ENCODE measurements around the gene SNCG.
A peak's percentile ranks its signal among the peaks of the same experiment; 100 is the strongest.
"Not testable (repeated sequence)": the region's sequence is repeated elsewhere in the genome, so short reads cannot be mapped to it uniquely, and the experiment has no call there.

The SNCG gene

DNA sequence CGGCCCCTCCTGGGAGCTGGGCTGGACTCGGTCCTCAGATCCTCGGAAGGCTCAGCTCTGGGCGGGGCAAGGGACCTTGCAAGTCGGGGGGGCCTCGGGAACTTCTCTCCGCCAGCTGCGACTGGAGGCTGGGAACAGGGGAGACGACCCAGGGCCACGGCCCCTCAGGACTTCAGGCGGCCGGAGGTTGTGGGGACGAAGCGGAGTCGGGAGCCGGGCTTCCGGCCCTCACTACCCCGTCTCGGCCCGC, 12.5 kb downstream of the SNCG start:
- TF ChIP-seq, protein P1, sequence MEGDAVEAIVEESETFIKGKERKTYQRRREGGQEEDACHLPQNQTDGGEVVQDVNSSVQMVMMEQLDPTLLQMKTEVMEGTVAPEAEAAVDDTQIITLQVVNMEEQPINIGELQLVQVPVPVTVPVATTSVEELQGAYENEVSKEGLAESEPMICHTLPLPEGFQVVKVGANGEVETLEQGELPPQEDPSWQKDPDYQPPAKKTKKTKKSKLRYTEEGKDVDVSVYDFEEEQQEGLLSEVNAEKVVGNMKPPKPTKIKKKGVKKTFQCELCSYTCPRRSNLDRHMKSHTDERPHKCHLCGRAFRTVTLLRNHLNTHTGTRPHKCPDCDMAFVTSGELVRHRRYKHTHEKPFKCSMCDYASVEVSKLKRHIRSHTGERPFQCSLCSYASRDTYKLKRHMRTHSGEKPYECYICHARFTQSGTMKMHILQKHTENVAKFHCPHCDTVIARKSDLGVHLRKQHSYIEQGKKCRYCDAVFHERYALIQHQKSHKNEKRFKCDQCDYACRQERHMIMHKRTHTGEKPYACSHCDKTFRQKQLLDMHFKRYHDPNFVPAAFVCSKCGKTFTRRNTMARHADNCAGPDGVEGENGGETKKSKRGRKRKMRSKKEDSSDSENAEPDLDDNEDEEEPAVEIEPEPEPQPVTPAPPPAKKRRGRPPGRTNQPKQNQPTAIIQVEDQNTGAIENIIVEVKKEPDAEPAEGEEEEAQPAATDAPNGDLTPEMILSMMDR (IDR thresholded peaks at IDR 0.05; ENCODE audit: low read depth, low read length, missing control alignments), result no peak
- H3K4me3 ChIP-seq (ENCODE audit: low read depth, low read length), result peak overlapping the region; percentile 61
- in situ Hi-C loops (cut with HindIII; ENCODE audit: low sequenced_read_pairs), result no loop called here
- no peak for DNase-seq (ENCODE audit: low read depth)

GRCh38 chr10:86971232-86971991, 13.0 kb downstream of the SNCG start:
- peak; percentile 40 for DNase-seq (ENCODE audit: low read depth)

DNA sequence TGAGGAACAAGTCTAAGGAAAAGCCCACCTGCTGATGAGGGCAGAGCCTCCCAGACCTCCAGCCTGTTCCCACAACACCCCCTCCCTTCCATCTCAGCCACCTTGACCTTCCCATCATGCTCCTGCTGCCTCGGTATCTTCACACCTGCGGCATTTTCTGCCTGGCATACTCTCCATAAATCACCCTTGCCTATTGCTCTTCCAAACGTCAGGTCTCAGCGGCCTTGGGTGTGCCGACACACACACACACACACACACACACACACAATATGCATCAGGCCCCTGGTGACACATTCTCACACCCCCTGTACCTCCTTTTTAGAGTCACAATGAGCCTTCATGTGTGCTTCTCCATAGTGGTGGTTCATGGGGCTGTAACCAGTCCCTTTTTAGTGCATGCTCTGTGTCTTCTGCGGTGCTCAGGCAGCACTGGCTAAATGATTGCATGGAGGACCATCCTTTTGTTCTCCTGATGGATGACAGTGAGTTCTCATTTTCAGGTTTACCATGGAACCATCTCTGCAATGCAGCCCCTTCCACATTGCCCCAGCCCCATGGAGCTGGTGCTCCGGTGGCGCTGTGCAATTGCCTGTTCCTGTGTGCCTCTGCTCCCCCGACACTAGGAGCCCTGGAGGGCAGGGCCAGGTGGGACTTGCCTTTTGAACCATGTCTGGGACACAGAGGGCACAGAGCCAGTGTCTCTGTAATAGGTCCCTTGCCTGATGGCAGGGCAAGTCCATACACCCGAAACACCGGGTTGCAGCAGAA, 14.4 kb downstream of the SNCG start:
- in situ Hi-C loops (cut with HindIII; ENCODE audit: low sequenced_read_pairs), result no loop called here
- DNase-seq (ENCODE audit: low read depth), result no peak
- TF ChIP-seq, protein P1 (IDR thresholded peaks at IDR 0.05; ENCODE audit: low read depth, low read length, missing control alignments), result no peak
- no peak overlapping the region for H3K4me3 ChIP-seq (ENCODE audit: low read depth, low read length)

More at GRCh38 chr10:86971232-86971991, 13.0 kb downstream of the SNCG start:
- H3K4me3 ChIP-seq (ENCODE audit: low read depth, low read length), result peak overlapping the region; percentile 61
- TF ChIP-seq, protein P1 (IDR thresholded peaks at IDR 0.05; ENCODE audit: low read depth, low read length, missing control alignments), result no peak
- in situ Hi-C loops (cut with HindIII; ENCODE audit: low sequenced_read_pairs), result no loop called here

- TF ChIP-seq, protein P1 (IDR thresholded peaks at IDR 0.05; ENCODE audit: low read depth, low read length, missing control alignments), result no peak
- DNase-seq (ENCODE audit: low read depth), result no peak
- in situ Hi-C loops (cut with HindIII; ENCODE audit: low sequenced_read_pairs), result no loop called here
- H3K4me3 ChIP-seq (ENCODE audit: low read depth, low read length), result no peak overlapping the region
Measured at GRCh38 chr10:86974484-86974883, 16.1 kb downstream of the SNCG start.

GRCh38 chr10:86976362-86977056, 18.1 kb downstream of the SNCG start:
- H3K4me3 ChIP-seq (ENCODE audit: low read depth, low read length), result no peak overlapping the region
- in situ Hi-C loops (cut with HindIII; ENCODE audit: low sequenced_read_pairs), result no loop called here
- DNase-seq (ENCODE audit: low read depth), result no peak
- TF ChIP-seq, protein P1 (IDR thresholded peaks at IDR 0.05; ENCODE audit: low read depth, low read length, missing control alignments), result no peak

- DNase-seq (ENCODE audit: low read depth); H3K4me3 ChIP-seq (ENCODE audit: low read depth, low read length); in situ Hi-C loops (cut with HindIII; ENCODE audit: low sequenced_read_pairs): not testable (repeated sequence)
Measured at GRCh38 chr10:86978457-86978856, 20.1 kb downstream of the SNCG start.

Data from astrocyte of the cerebellum (primary cell).